ENCODE measurements around the gene SVIL.
"Not testable (repeated sequence)": the region's sequence is repeated elsewhere in the genome, so short reads cannot be mapped to it uniquely, and the experiment has no call there.

Gene SVIL

GRCh38 chr10:29627201-29628132 is 7.3 kb downstream of the SVIL start:
- no peak for DNase-seq (ENCODE audit: extremely low spot score, insufficient read length, low read depth)
- no peak for FAIRE-seq

GRCh38 chr10:29624357-29624756 is 10.4 kb downstream of the SVIL start:
- DNase-seq (ENCODE audit: extremely low spot score, insufficient read length, low read depth); FAIRE-seq: not testable (repeated sequence)

- FAIRE-seq = no peak
These were observed 11.0 kb downstream of the SVIL start for GRCh38 chr10:29623797-29624196.

GRCh38 chr10:29622382-29622922 is 12.3 kb downstream of the SVIL start:
- FAIRE-seq = no peak
- no peak for DNase-seq (ENCODE audit: extremely low spot score, insufficient read length, low read depth)

More at GRCh38 chr10:29623797-29624196, 11.0 kb downstream of the SVIL start:
- DNase-seq (ENCODE audit: extremely low spot score, insufficient read length, low read depth) = no peak

- DNase-seq (ENCODE audit: extremely low spot score, insufficient read length, low read depth) (no peak), FAIRE-seq (no peak)
These were observed 13.6 kb downstream of the SVIL start for GRCh38 chr10:29621161-29621560.

GRCh38 chr10:29620112-29620690 is 14.6 kb downstream of the SVIL start:
- no peak for FAIRE-seq
- no peak for DNase-seq (ENCODE audit: extremely low spot score, insufficient read length, low read depth)

- no peak for DNase-seq (ENCODE audit: extremely low spot score, insufficient read length, low read depth)
- FAIRE-seq = no peak
These were observed 15.5 kb downstream of the SVIL start for GRCh38 chr10:29619241-29619669.

GRCh38 chr10:29618341-29619171 is 16.2 kb downstream of the SVIL start:
- FAIRE-seq (no peak), DNase-seq (ENCODE audit: extremely low spot score, insufficient read length, low read depth) (no peak)

GRCh38 chr10:29617880-29618340 is 16.9 kb downstream of the SVIL start:
- DNase-seq (ENCODE audit: extremely low spot score, insufficient read length, low read depth) (no peak), FAIRE-seq (no peak)

- FAIRE-seq = no peak
- DNase-seq (ENCODE audit: extremely low spot score, insufficient read length, low read depth) = no peak
These were observed 18.2 kb downstream of the SVIL start for GRCh38 chr10:29616542-29616941.

- DNase-seq (ENCODE audit: extremely low spot score, insufficient read length, low read depth) = no peak
- FAIRE-seq = no peak
These were observed 19.6 kb downstream of the SVIL start for GRCh38 chr10:29615195-29615594.

GRCh38 chr10:29614289-29614688 is 20.5 kb downstream of the SVIL start:
- not testable (repeated sequence) for FAIRE-seq; DNase-seq (ENCODE audit: extremely low spot score, insufficient read length, low read depth)

- no peak for FAIRE-seq
- no peak for DNase-seq (ENCODE audit: extremely low spot score, insufficient read length, low read depth)
These were observed 21.0 kb downstream of the SVIL start for GRCh38 chr10:29613791-29614190.

- no peak for DNase-seq (ENCODE audit: extremely low spot score, insufficient read length, low read depth)
- FAIRE-seq = no peak
These were observed 21.6 kb downstream of the SVIL start for GRCh38 chr10:29613196-29613595.

GRCh38 chr10:29612657-29613056 is 22.1 kb downstream of the SVIL start:
- no peak for DNase-seq (ENCODE audit: extremely low spot score, insufficient read length, low read depth)
- FAIRE-seq = no peak

- DNase-seq (ENCODE audit: extremely low spot score, insufficient read length, low read depth) (no peak), FAIRE-seq (no peak)
These were observed 22.9 kb downstream of the SVIL start for GRCh38 chr10:29611781-29612381.

- DNase-seq (ENCODE audit: extremely low spot score, insufficient read length, low read depth) = no peak
- FAIRE-seq = no peak
These were observed 23.7 kb downstream of the SVIL start for GRCh38 chr10:29610876-29611647.

- DNase-seq (ENCODE audit: extremely low spot score, insufficient read length, low read depth); FAIRE-seq: not testable (repeated sequence)
These were observed 24.4 kb downstream of the SVIL start for GRCh38 chr10:29610331-29610730.

- FAIRE-seq = no peak
These were observed 25.1 kb downstream of the SVIL start for GRCh38 chr10:29609696-29610095.

More at GRCh38 chr10:29609696-29610095, 25.1 kb downstream of the SVIL start:
- DNase-seq (ENCODE audit: extremely low spot score, insufficient read length, low read depth) = no peak
